ENCODE results near the gene KCNJ6.

KCNJ6 gene

GRCh38 chr21:37574751-37575150 is 341.5 kb downstream of the KCNJ6 start:
- no peak for DNase-seq (ENCODE audit: low spot score in 2 of 2)
- H3K27me3 ChIP-seq (ENCODE audit: low read depth) = no peaks in the 10 kb centered on the region; the same call in none of the 2 replicates
- H3K36me3 ChIP-seq (replicated peaks) = no peaks in the 10 kb centered on the region
- no peaks in the 10 kb centered on the region for H3K4me1 ChIP-seq
- H3K4me3 ChIP-seq = no peak overlapping the region
- no peaks in the 10 kb centered on the region for H3K9me3 ChIP-seq
- in situ Hi-C loops (cut with MboI; ENCODE audit: low sequenced_read_pairs) = no loop called here

- Histone ChIP-seq H3K27me3 (ENCODE audit: low read depth) (no peaks in the 10 kb centered on the region; the same call in none of the 2 replicates), H3K4me1 (no peaks in the 10 kb centered on the region), H3K4me3 (no peak overlapping the region), H3K36me3 (replicated peaks) (no peaks in the 10 kb centered on the region), H3K9me3 (no peaks in the 10 kb centered on the region)
- in situ Hi-C loops (cut with MboI; ENCODE audit: low sequenced_read_pairs) = no loop called here
- no peak for DNase-seq (ENCODE audit: low spot score in 2 of 2)
Measured at GRCh38 chr21:37574316-37574715, 341.9 kb downstream of the KCNJ6 start.

- H3K36me3 ChIP-seq (replicated peaks) = no peaks in the 10 kb centered on the region
- no peaks in the 10 kb centered on the region; the same call in none of the 2 replicates for H3K27me3 ChIP-seq (ENCODE audit: low read depth)
- DNase-seq (ENCODE audit: low spot score in 2 of 2) = no peak
- H3K4me3 ChIP-seq = no peak overlapping the region
- H3K4me1 ChIP-seq = no peaks in the 10 kb centered on the region
- no peaks in the 10 kb centered on the region for H3K9me3 ChIP-seq
- in situ Hi-C loops (cut with MboI; ENCODE audit: low sequenced_read_pairs) = no loop called here
Measured at GRCh38 chr21:37571442-37571841, 344.8 kb downstream of the KCNJ6 start.

- in situ Hi-C loops (cut with MboI; ENCODE audit: low sequenced_read_pairs) = no loop called here
- Histone ChIP-seq H3K36me3 (replicated peaks) (no peaks in the 10 kb centered on the region), H3K4me3 (no peak overlapping the region), H3K9me3 (peaks cover 3% of the 10 kb centered on the region; the same call in 1 of the 2 replicates), H3K4me1 (peaks cover 2% of the 10 kb centered on the region), H3K27me3 (ENCODE audit: low read depth) (no peaks in the 10 kb centered on the region; the same call in none of the 2 replicates)
- DNase-seq (ENCODE audit: low spot score in 2 of 2) = no peak
Measured at GRCh38 chr21:37568916-37569315, 347.3 kb downstream of the KCNJ6 start.

GRCh38 chr21:37568415-37568814 is 347.8 kb downstream of the KCNJ6 start:
- peaks cover 3% of the 10 kb centered on the region; the same call in 1 of the 2 replicates for H3K9me3 ChIP-seq
- H3K36me3 ChIP-seq (replicated peaks) = no peaks in the 10 kb centered on the region
- in situ Hi-C loops (cut with MboI; ENCODE audit: low sequenced_read_pairs) = no loop called here
- H3K4me3 ChIP-seq = no peak overlapping the region
- peaks cover 5% of the 10 kb centered on the region for H3K4me1 ChIP-seq
- DNase-seq (ENCODE audit: low spot score in 2 of 2) = no peak
- H3K27me3 ChIP-seq (ENCODE audit: low read depth) = no peaks in the 10 kb centered on the region; the same call in none of the 2 replicates

- in situ Hi-C loops (cut with MboI; ENCODE audit: low sequenced_read_pairs) = no loop called here
- DNase-seq (ENCODE audit: low spot score in 2 of 2) = no peak
- no peaks in the 10 kb centered on the region for H3K36me3 ChIP-seq (replicated peaks)
- no peaks in the 10 kb centered on the region; the same call in none of the 2 replicates for H3K27me3 ChIP-seq (ENCODE audit: low read depth)
- peaks cover 3% of the 10 kb centered on the region; the same call in 1 of the 2 replicates for H3K9me3 ChIP-seq
- no peak overlapping the region for H3K4me3 ChIP-seq
- H3K4me1 ChIP-seq = peaks cover 6% of the 10 kb centered on the region
Measured at GRCh38 chr21:37566790-37567615, 349.3 kb downstream of the KCNJ6 start.

- H3K27me3 ChIP-seq (ENCODE audit: low read depth) = no peaks in the 10 kb centered on the region; the same call in none of the 2 replicates
- no peak for DNase-seq (ENCODE audit: low spot score in 2 of 2)
- in situ Hi-C loops (cut with MboI; ENCODE audit: low sequenced_read_pairs) = no loop called here
- H3K4me1 ChIP-seq = peaks cover 6% of the 10 kb centered on the region
- no peaks in the 10 kb centered on the region for H3K36me3 ChIP-seq (replicated peaks)
- peaks cover 3% of the 10 kb centered on the region; the same call in 1 of the 2 replicates for H3K9me3 ChIP-seq
- H3K4me3 ChIP-seq = no peak overlapping the region
Measured at GRCh38 chr21:37565530-37566223, 350.6 kb downstream of the KCNJ6 start.

- H3K4me3 ChIP-seq = no peak overlapping the region
- peaks cover 6% of the 10 kb centered on the region for H3K4me1 ChIP-seq
- no peak for DNase-seq (ENCODE audit: low spot score in 2 of 2)
- H3K36me3 ChIP-seq (replicated peaks) = no peaks in the 10 kb centered on the region
- H3K9me3 ChIP-seq = peaks cover 3% of the 10 kb centered on the region; the same call in 1 of the 2 replicates
- in situ Hi-C loops (cut with MboI; ENCODE audit: low sequenced_read_pairs) = no loop called here
- H3K27me3 ChIP-seq (ENCODE audit: low read depth) = no peaks in the 10 kb centered on the region; the same call in 1 of the 2 replicates
Measured at GRCh38 chr21:37564924-37565529, 351.2 kb downstream of the KCNJ6 start.

GRCh38 chr21:37564341-37564923 is 351.8 kb downstream of the KCNJ6 start:
- Histone ChIP-seq H3K27me3 (ENCODE audit: low read depth) (no peaks in the 10 kb centered on the region), H3K9me3 (peaks cover 3% of the 10 kb centered on the region; the same call in 1 of the 2 replicates), H3K4me3 (no peak overlapping the region), H3K4me1 (peaks cover 6% of the 10 kb centered on the region), H3K36me3 (replicated peaks) (no peaks in the 10 kb centered on the region)
- no peak for DNase-seq (ENCODE audit: low spot score in 2 of 2)
- in situ Hi-C loops (cut with MboI; ENCODE audit: low sequenced_read_pairs) = no loop called here

- Histone ChIP-seq H3K4me3 (peak overlapping the region; percentile 20), H3K27me3 (ENCODE audit: low read depth) (no peaks in the 10 kb centered on the region), H3K9me3 (peaks cover 3% of the 10 kb centered on the region; the same call in 1 of the 2 replicates), H3K4me1 (peaks cover 6% of the 10 kb centered on the region), H3K36me3 (replicated peaks) (no peaks in the 10 kb centered on the region)
- DNase-seq (ENCODE audit: low spot score in 2 of 2) = peak; percentile 59 to 83
- in situ Hi-C loops (cut with MboI; ENCODE audit: low sequenced_read_pairs) = no loop called here
Measured at GRCh38 chr21:37563641-37564340, 352.5 kb downstream of the KCNJ6 start.

GRCh38 chr21:37562920-37563640 is 353.2 kb downstream of the KCNJ6 start:
- Histone ChIP-seq H3K9me3 (peaks cover 3% of the 10 kb centered on the region; the same call in 1 of the 2 replicates), H3K4me1 (peaks cover 6% of the 10 kb centered on the region), H3K27me3 (ENCODE audit: low read depth) (no peaks in the 10 kb centered on the region), H3K36me3 (replicated peaks) (no peaks in the 10 kb centered on the region), H3K4me3 (no peak overlapping the region)
- DNase-seq (ENCODE audit: low spot score in 2 of 2) = no peak
- in situ Hi-C loops (cut with MboI; ENCODE audit: low sequenced_read_pairs) = no loop called here

Measured in HAP-1 (cell line).